Stomach (tissue), 4 donors: ENCODE measurements around the gene ERVK3-1.

Experiments
- CTCF ChIP-seq, 7 experiments: fragments of 450-650 bp in 4 of 7; fragments of 200-600 bp in 3 of 7; sonication (generic) in 3 of 7; IDR thresholded peaks; one replicate each; pipeline ENCODE4 v1.5.1; 2016 to 2019; ENCODE audit warnings: antibody characterized with exemption in 7 of 7, control low read depth in 2 of 7, mild to moderate bottlenecking in 1 of 7
- EP300 ChIP-seq: sonication (generic); formaldehyde crosslinking; IDR thresholded peaks from one replicate; pipeline ENCODE4 v1.6.1; 2017; ENCODE audit warnings: antibody characterized with exemption
- POLR2A ChIP-seq, 4 donors: fragments of 450-650 bp; IDR thresholded peaks; one replicate each; pipeline ENCODE4 v1.6.1; 2016; ENCODE audit warnings: antibody characterized with exemption in 4 of 4, control low read depth in 2 of 4, mild to moderate bottlenecking in 1 of 4, moderate library complexity in 1 of 4

GRCh38 chr19:58307736-58308135 lies 2.6 kb downstream of the ERVK3-1 start:
- TF ChIP-seq CTCF (IDR thresholded peaks at IDR 0.05) (no peak), EP300 (no peak), POLR2A (IDR thresholded peaks at IDR 0.05) (no peak)
